ENCODE results near the gene AAK1.

The AAK1 gene

DNA sequence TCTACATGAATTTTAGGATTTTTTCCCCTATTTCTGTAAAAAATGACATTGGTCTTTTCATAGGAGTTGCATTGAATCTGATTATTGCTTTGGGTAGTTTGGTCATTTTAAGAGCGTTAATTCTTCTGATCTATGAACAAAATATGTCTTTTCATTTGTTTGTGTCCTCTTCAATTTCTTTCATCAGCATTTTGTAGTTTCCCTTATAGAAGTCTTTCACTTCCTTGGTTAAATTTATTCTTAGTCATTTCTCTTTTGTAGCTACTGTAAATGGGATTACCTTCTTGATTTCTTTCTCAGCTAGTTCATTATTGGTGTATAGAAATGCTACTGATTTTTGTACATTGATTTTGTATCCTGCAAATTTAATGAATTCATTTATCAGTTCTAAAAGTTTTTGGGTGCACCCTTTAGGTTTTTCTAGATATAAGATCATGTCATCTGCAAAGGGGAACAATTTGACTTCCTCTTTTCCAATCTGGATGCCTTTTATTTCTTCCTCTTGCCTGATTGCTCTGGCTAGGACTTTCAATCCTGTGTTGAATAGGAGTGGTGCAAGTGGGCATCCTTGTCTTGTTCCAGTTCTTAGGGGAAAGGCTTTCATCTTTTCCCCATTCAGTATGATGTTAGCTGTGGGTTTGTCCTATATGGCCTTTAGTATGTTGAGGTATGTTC is 36.6 kb upstream of the AAK1 start:
- no peak for TF ChIP-seq EZH2phosphoT487 (conservative IDR thresholded peaks at IDR 0.05; ENCODE audit: low read length)
- TF ChIP-seq, protein P1, sequence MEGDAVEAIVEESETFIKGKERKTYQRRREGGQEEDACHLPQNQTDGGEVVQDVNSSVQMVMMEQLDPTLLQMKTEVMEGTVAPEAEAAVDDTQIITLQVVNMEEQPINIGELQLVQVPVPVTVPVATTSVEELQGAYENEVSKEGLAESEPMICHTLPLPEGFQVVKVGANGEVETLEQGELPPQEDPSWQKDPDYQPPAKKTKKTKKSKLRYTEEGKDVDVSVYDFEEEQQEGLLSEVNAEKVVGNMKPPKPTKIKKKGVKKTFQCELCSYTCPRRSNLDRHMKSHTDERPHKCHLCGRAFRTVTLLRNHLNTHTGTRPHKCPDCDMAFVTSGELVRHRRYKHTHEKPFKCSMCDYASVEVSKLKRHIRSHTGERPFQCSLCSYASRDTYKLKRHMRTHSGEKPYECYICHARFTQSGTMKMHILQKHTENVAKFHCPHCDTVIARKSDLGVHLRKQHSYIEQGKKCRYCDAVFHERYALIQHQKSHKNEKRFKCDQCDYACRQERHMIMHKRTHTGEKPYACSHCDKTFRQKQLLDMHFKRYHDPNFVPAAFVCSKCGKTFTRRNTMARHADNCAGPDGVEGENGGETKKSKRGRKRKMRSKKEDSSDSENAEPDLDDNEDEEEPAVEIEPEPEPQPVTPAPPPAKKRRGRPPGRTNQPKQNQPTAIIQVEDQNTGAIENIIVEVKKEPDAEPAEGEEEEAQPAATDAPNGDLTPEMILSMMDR (IDR thresholded peaks at IDR 0.05; ENCODE audit: insufficient read depth, low read length, poor library complexity, severe bottlenecking) = no peak
- Histone ChIP-seq H3K27me3 (ENCODE audit: low read length) (no peaks in the 10 kb centered on the region), H3K9me3 (ENCODE audit: insufficient read depth, low read length) (no peaks in the 10 kb centered on the region), H4K20me1 (ENCODE audit: low read depth, low read length) (no peaks in the 10 kb centered on the region), H2AFZ (ENCODE audit: low read depth, low read length, severe bottlenecking) (no peak overlapping the region), H3F3A (ENCODE audit: insufficient read depth) (no peaks in the 10 kb centered on the region), H3K36me3 (ENCODE audit: low read length) (no peaks in the 10 kb centered on the region), H3K4me2 (ENCODE audit: low read depth, low read length, poor library complexity, severe bottlenecking) (no peak overlapping the region), H3K27ac (ENCODE audit: low read depth, low read length) (no peak overlapping the region), H3K79me2 (ENCODE audit: insufficient read depth, low read length) (no peaks in the 10 kb centered on the region), H3K9ac (ENCODE audit: low read length) (no peak overlapping the region), H3K9me2 (replicated peaks; ENCODE audit: insufficient read depth, low read length) (no peaks in the 10 kb centered on the region), H3K4me3 (ENCODE audit: insufficient read depth, low read length, poor library complexity, severe bottlenecking) (no peak overlapping the region)

DNA sequence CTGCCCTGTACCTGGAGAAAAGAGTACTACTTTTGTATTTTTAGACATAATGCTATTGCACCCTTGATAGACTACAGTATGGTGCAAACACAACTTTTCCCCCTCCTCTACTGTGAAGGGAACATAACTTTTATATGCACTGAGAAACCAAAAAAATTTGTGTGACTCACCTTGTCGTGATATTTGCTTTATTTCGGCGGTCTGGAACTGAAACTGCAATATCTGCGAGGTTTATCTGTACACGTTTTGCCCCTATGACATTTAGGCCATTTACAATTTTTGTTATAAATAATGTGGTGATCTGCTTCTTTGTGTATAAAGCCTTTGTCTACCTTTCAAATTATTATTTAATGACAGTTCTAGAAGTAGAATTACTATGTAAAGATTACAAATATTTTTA is 34.4 kb upstream of the AAK1 start:
- Histone ChIP-seq H3F3A (ENCODE audit: insufficient read depth) (no peaks in the 10 kb centered on the region), H3K4me2 (ENCODE audit: low read depth, low read length, poor library complexity, severe bottlenecking) (no peak overlapping the region), H3K27ac (ENCODE audit: low read depth, low read length) (no peak overlapping the region), H3K9ac (ENCODE audit: low read length) (no peak overlapping the region), H3K79me2 (ENCODE audit: insufficient read depth, low read length) (no peaks in the 10 kb centered on the region), H3K9me2 (replicated peaks; ENCODE audit: insufficient read depth, low read length) (no peaks in the 10 kb centered on the region), H3K4me3 (ENCODE audit: insufficient read depth, low read length, poor library complexity, severe bottlenecking) (no peak overlapping the region), H3K27me3 (ENCODE audit: low read length) (no peaks in the 10 kb centered on the region), H4K20me1 (ENCODE audit: low read depth, low read length) (no peaks in the 10 kb centered on the region), H2AFZ (ENCODE audit: low read depth, low read length, severe bottlenecking) (no peak overlapping the region), H3K9me3 (ENCODE audit: insufficient read depth, low read length) (no peaks in the 10 kb centered on the region), H3K36me3 (ENCODE audit: low read length) (no peaks in the 10 kb centered on the region)
- TF ChIP-seq, protein P1 (IDR thresholded peaks at IDR 0.05; ENCODE audit: insufficient read depth, low read length, poor library complexity, severe bottlenecking) = no peak
- TF ChIP-seq EZH2phosphoT487 (conservative IDR thresholded peaks at IDR 0.05; ENCODE audit: low read length) = no peak

DNA sequence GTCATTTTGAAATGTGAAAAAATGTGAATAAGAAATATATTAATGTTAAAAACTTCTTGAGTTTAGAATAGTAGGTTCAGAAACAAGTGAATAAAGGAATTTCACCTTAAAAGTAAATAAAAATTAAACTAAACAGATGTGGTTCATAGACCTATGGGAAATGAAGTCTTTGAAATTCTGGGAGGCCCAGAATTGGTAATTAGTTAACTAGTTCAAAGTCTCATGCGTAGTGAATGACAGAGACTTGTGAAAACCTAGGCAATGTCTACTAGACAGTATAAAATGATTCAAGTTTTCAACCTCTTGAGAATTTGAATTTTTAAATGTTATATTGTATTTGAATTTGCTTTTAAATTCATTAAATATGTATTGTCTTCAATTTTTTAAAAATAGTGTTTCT is 32.6 kb upstream of the AAK1 start:
- TF ChIP-seq, protein P1 (IDR thresholded peaks at IDR 0.05; ENCODE audit: insufficient read depth, low read length, poor library complexity, severe bottlenecking) = no peak
- no peak for TF ChIP-seq EZH2phosphoT487 (conservative IDR thresholded peaks at IDR 0.05; ENCODE audit: low read length)
- H3K79me2 ChIP-seq (ENCODE audit: insufficient read depth, low read length) = no peaks in the 10 kb centered on the region
- H4K20me1 ChIP-seq (ENCODE audit: low read depth, low read length) = no peaks in the 10 kb centered on the region
- H3K9ac ChIP-seq (ENCODE audit: low read length) = no peak overlapping the region
- H3K9me2 ChIP-seq (replicated peaks; ENCODE audit: insufficient read depth, low read length) = no peaks in the 10 kb centered on the region
- no peak overlapping the region for H3K4me2 ChIP-seq (ENCODE audit: low read depth, low read length, poor library complexity, severe bottlenecking)
- H3K27me3 ChIP-seq (ENCODE audit: low read length) = no peaks in the 10 kb centered on the region
- H3K9me3 ChIP-seq (ENCODE audit: insufficient read depth, low read length) = no peaks in the 10 kb centered on the region; the same call in 1 of the 2 replicates
- no peak overlapping the region for H3K27ac ChIP-seq (ENCODE audit: low read depth, low read length)
- H2AFZ ChIP-seq (ENCODE audit: low read depth, low read length, severe bottlenecking) = no peak overlapping the region
- no peaks in the 10 kb centered on the region for H3K36me3 ChIP-seq (ENCODE audit: low read length)
- no peak overlapping the region for H3K4me3 ChIP-seq (ENCODE audit: insufficient read depth, low read length, poor library complexity, severe bottlenecking)
- no peaks in the 10 kb centered on the region for H3F3A ChIP-seq (ENCODE audit: insufficient read depth)
